ENCODE data around the gene NAIF1. TPM values are rescaled to one million over a fixed set of nuclear protein-coding genes. Genes with fewer than 3 reads are reported as not detected.
"Not testable (repeated sequence)": the region's sequence is repeated elsewhere in the genome, so short reads cannot be mapped to it uniquely, and the experiment has no call there.

Gene NAIF1
- total RNA-seq, 1 donor from 2014 or later: 9.6 TPM

DNA sequence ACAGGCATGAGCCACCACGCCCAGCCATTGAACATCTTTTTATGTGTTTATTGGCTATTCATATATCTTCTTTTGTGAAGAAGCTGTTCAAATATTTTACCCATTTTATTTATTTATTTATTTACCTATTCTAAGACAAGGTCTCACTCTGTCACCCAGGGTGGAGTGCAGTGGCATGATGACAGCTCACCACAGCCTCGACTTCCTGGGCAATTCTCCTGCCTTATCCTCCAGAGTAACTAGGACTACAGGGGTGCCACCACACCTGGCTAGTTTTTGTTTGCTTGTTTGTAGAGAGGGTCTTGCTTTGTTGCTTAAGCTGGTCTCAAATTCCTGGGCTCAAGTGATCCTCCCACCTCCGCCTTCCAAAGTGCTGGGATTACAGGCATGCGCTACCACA lies 33.5 kb downstream of the NAIF1 start:
- peaks cover 39% of the 10 kb centered on the region for H3K4me1 Mint-ChIP-seq
- H3K9me3 Mint-ChIP-seq: peaks cover 3% of the 10 kb centered on the region
- H3K36me3 Mint-ChIP-seq (ENCODE audit: low read depth): peaks cover 5% of the 10 kb centered on the region
- H3K27me3 Mint-ChIP-seq: no peaks in the 10 kb centered on the region
- DNase-seq: peak; percentile 68
- intact Hi-C loops (cut with micrococcal nuclease): loop anchor here (5.0 to 10.0 kb wide), 2 partner anchors 49 to 249 kb away; partner anchors contain the start of gene CDK9
- no peak overlapping the region for H3K4me3 Mint-ChIP-seq
- peak overlapping the region; percentile 77 for H3K27ac Mint-ChIP-seq

DNA sequence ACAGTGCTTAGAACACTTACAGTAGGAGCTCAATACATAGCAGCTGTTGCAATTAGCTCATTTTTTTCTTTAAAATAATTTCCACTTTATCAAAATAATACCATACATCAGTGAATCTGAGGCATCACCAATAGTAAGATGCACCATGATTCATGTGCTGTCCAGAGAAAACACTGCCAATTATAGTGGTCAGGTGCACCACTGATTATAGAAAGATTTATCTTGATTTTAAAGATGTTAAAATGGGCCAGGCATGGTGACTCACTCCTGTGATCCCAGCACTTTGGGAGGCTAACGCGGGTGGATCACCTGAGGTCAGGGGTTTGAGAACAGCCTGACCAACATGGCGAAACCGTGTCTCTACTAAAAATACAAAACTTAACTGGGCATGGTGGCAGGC lies 39.4 kb downstream of the NAIF1 start:
- DNase-seq: no peak
- Mint-ChIP-seq H3K9me3 (peaks cover 3% of the 10 kb centered on the region), H3K4me3 (peak overlapping the region; percentile 58), H3K4me1 (peaks cover 77% of the 10 kb centered on the region), H3K27me3 (no peaks in the 10 kb centered on the region), H3K36me3 (ENCODE audit: low read depth) (peaks cover 5% of the 10 kb centered on the region), H3K27ac (peak overlapping the region; percentile 80)
- intact Hi-C loops (cut with micrococcal nuclease): loop anchor here (5.0 kb wide), 1 partner anchor 90 kb away; no protein-coding TSS in a partner anchor

DNA sequence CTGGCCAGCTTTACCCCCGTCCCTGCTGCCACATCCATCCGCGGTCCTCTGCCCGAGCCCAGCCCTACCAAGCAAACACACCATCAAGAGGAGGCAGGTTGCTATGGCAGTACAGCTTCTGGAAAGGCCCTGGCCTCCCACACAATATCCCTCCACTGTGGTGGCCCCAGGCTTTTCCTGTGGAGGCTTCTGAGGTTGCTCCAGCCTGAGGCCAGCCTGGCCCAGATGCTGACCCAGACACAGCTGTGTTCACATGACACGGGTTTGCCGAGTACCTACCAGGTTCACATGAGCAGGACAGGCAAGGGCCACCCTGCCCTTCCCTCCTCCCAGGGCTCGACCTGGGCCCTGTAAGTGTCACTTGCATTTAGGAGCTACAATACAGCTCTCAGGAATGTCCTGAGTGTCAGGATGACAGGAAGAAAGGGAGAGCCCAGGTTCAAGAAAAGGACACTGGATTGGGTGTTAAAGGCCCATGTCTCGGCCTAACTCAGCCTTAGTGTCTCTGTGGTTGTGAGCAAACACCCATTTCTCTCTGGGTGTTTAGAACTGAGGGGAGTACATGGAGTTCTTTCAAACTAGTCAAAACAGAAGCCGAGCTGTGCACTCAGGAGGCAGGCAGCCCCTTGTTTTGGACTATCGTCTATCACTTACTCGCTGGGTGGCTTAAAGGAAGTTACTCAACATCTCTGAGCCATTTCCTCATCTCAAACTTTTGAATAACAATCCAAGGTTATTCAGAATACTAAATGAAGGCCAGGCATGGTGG lies 40.2 kb downstream of the NAIF1 start:
- DNase-seq: peak; percentile 85
- H3K36me3 Mint-ChIP-seq (ENCODE audit: low read depth): peaks cover 5% of the 10 kb centered on the region
- peak overlapping the region; percentile 74 for H3K4me3 Mint-ChIP-seq

DNA sequence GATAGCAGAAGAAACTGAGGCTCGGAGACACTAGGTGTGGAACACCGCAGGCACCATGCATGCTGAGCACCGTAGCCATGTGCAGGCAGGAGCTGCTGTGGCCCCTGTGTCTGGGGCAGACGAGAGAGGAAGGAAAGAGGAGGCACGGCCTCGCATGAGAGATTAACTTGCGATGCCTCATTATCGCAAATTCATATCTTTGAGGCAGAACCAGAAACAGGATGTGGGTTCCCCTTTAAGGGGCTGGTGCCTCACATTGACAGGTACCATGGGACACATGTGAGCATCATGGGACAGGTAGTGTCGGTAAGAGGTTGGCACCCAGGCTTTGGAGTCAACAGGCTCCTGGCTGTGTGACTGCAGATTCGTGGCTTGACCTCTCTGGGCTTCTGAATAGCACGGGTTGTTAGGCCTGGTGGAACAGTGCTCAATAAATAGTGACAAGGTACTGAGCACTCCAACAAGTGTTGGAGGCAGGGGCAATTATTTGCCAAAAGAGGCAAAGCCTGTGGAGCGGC lies 40.8 kb downstream of the NAIF1 start:
- peak overlapping the region; percentile 74 for H3K4me3 Mint-ChIP-seq
- peaks cover 84% of the 10 kb centered on the region for H3K4me1 Mint-ChIP-seq
- no peaks in the 10 kb centered on the region for H3K27me3 Mint-ChIP-seq
- peak overlapping the region; percentile 98 for H3K27ac Mint-ChIP-seq
- peak; percentile 94 for DNase-seq
- H3K9me3 Mint-ChIP-seq: peaks cover 3% of the 10 kb centered on the region
- intact Hi-C loops (cut with micrococcal nuclease): loop anchor here (1.0 to 5.0 kb wide), 5 partner anchors 19 to 91 kb away; partner anchors contain the start of gene NAIF1
- peaks cover 5% of the 10 kb centered on the region for H3K36me3 Mint-ChIP-seq (ENCODE audit: low read depth)

More for the DNA sequence above, 40.2 kb downstream of the NAIF1 start:
- peaks cover 82% of the 10 kb centered on the region for H3K4me1 Mint-ChIP-seq
- intact Hi-C loops (cut with micrococcal nuclease): loop anchor here (1.0 to 5.0 kb wide), 5 partner anchors 20 to 90 kb away; partner anchors contain the start of gene NAIF1
- peak overlapping the region; percentile 98 for H3K27ac Mint-ChIP-seq
- H3K9me3 Mint-ChIP-seq: peaks cover 3% of the 10 kb centered on the region
- H3K27me3 Mint-ChIP-seq: no peaks in the 10 kb centered on the region

DNA sequence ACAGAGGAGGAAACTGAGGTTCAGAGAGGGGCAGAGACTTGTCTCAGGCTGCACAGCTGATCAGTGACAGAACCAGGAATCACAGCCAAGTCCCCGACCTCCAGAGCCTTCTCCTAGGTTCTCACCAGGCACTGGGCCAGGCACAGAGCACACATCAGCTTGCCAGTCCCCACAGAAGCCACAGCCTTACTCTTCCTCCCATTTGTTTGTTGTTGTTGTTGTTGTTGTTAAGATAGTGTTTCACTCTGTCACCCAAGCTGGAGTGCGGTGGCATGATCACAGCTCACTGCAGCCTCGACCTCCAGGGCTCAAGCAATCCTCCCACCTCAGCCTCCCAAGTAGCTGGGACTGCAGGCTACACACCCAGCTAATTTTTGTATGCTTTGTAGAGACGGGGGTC lies 41.4 kb downstream of the NAIF1 start:
- peak; percentile 78 for DNase-seq

DNA sequence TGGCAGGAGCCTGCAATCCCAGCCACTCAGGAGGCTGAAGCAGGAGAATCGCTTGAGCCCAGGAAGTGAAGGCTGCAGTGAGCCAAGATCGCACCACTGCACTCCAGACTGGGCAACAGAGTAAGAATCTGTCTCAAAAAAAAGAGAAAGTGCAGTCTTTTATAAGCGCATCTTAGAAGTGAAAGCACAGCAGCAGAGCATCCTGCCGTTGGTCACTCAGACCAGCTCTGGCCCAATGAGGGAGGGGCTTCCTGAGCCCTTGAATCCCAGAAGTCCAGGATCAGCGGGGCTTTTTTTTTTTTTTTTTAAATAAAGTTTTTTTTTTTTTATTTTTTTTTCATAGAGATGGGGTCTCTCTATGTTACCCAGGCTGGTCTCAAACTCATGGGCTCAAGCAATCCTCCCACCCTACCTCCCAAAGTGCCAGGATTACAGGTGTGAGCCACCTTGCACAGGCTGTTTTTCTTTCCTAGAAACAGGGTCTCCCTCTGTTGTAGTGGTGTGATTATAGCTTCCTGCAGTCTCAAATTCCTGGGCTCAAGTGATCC lies 42.3 kb downstream of the NAIF1 start:
- H3K4me1 Mint-ChIP-seq: peaks cover 82% of the 10 kb centered on the region
- no peaks in the 10 kb centered on the region for H3K9me3 Mint-ChIP-seq
- H3K36me3 Mint-ChIP-seq (ENCODE audit: low read depth): peaks cover 3% of the 10 kb centered on the region
- DNase-seq: peak; percentile 71
- intact Hi-C loops (cut with micrococcal nuclease): loop anchor here (5.0 kb wide), 1 partner anchor 92 kb away; no protein-coding TSS in a partner anchor
- peak overlapping the region; percentile 98 for H3K27ac Mint-ChIP-seq
- H3K4me3 Mint-ChIP-seq: peak overlapping the region; percentile 74
- no peaks in the 10 kb centered on the region for H3K27me3 Mint-ChIP-seq

More for the DNA sequence above, 41.4 kb downstream of the NAIF1 start:
- Mint-ChIP-seq H3K27me3 (no peaks in the 10 kb centered on the region), H3K4me3 (peak overlapping the region; percentile 74), H3K36me3 (ENCODE audit: low read depth) (peaks cover 3% of the 10 kb centered on the region), H3K9me3 (peaks cover 1% of the 10 kb centered on the region), H3K27ac (peak overlapping the region; percentile 98), H3K4me1 (peaks cover 84% of the 10 kb centered on the region)
- intact Hi-C loops (cut with micrococcal nuclease): loop anchor here (1.0 to 5.0 kb wide), 5 partner anchors 18 to 92 kb away; partner anchors contain the start of gene NAIF1

DNA sequence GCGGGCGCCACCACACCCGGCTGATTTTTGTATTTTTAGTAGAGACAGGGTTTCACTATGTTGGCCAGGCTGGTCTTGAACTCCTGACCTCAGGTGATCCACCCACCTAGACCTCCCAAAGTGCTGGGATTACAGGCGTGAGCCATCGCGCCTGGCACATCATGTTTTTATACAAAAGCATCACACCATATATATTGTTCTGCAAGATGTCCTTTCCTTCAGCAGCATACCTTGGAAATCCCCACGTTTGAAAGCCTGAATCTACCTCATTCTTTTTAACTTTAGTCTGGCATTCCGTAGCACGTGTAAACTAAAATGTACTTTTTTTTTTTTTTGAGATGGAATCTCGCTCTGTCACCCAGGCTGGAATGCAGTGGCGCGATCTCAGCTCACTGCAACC lies 43.4 kb downstream of the NAIF1 start:
- intact Hi-C loops (cut with micrococcal nuclease); DNase-seq; H3K9me3 Mint-ChIP-seq; H3K36me3 Mint-ChIP-seq (ENCODE audit: low read depth); H3K27me3 Mint-ChIP-seq; H3K27ac Mint-ChIP-seq: not testable (repeated sequence)
- peaks cover 77% of the 10 kb centered on the region for H3K4me1 Mint-ChIP-seq
- H3K4me3 Mint-ChIP-seq: peak overlapping the region; percentile 35

DNA sequence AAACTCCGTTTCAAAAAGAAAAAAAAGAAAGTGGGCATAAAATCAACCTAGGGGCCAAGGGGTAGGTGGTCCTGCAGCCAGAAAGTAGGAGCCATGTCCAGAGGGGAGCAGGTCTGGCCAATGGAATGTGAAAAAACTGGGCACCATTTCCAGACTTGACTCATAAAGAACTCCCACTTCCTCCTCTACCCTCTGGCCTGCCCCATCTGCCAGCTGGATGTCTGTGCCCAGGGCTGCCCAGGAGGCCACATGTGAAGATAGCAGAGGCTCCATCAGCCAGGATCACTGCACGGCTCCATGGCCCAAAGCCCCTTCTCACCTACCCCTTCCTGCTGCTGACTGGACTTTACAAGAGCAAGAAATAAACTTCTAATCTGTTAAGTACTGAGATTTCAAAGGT lies 44.2 kb downstream of the NAIF1 start:
- peaks cover 71% of the 10 kb centered on the region for H3K4me1 Mint-ChIP-seq
- H3K27me3 Mint-ChIP-seq: no peaks in the 10 kb centered on the region
- no peak for DNase-seq
- no peak overlapping the region for H3K4me3 Mint-ChIP-seq
- H3K9me3 Mint-ChIP-seq: no peaks in the 10 kb centered on the region
- H3K27ac Mint-ChIP-seq: no peak overlapping the region
- H3K36me3 Mint-ChIP-seq (ENCODE audit: low read depth): peaks cover 3% of the 10 kb centered on the region
- intact Hi-C loops (cut with micrococcal nuclease): no loop called here

DNA sequence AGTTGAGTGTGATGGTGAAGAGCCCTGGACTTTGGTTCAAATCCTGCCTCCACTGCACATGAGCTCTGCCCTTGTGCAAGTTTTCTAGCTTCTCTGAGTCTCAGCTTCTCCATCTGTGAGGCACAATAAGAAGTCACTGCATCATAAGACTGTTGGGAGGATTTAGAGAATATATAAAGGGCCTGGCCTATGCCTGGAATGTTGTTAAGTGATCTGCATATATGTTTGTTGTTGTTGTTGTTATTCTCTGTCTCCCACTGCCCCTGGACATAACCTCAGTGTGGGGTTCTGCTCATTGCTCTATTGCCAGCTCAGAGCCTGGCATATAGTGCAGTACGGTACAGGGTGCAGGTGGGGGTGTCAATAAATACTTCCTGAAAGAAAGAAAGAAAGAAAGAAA lies 46.0 kb downstream of the NAIF1 start:
- Mint-ChIP-seq H3K27ac (no peak overlapping the region), H3K4me1 (peaks cover 55% of the 10 kb centered on the region), H3K27me3 (no peaks in the 10 kb centered on the region), H3K36me3 (ENCODE audit: low read depth) (peaks cover under 1% of the 10 kb centered on the region), H3K9me3 (no peaks in the 10 kb centered on the region), H3K4me3 (no peak overlapping the region)
- intact Hi-C loops (cut with micrococcal nuclease): no loop called here
- no peak for DNase-seq

DNA sequence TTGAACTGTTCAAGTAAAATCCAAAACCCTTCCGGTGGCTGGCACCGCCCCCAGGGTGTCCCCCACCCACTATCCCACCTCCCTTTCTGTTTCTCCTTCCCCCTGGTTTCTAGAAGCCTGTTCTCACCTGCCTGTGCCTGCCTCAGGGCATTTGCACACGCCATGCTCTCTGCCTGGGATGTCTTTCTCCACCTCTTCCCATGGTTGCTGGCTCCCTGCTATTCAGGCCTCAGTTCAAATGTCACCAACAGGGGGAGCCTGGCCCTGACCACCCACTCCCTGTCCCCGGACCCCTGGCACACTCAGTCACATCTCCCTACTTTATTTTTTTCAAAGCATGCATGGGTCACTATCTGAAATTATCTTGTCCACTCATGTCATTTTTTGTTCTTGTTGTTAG lies 46.4 kb downstream of the NAIF1 start:
- Mint-ChIP-seq H3K27ac (no peak overlapping the region), H3K9me3 (no peaks in the 10 kb centered on the region), H3K27me3 (no peaks in the 10 kb centered on the region), H3K4me3 (no peak overlapping the region), H3K4me1 (peaks cover 51% of the 10 kb centered on the region), H3K36me3 (ENCODE audit: low read depth) (no peaks in the 10 kb centered on the region)
- intact Hi-C loops (cut with micrococcal nuclease): no loop called here
- DNase-seq: no peak

DNA sequence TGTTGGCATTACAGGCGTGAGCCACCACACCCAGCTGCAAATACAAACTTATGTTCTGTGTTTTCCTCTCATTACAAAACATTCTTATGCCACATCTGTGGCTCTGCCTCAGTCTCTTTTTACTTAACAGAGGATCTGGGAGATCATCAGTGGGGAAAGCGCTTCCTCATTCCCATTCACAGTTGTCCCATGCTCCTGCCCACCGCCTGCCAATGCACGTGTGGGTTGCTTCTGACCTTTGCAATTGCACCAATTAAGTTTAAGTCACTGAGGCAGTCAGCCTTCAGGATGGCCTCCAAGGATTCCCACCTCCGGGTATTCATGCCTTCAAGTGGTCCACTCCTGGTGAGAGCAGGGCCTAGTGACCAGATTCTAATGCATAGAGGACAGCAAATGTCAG lies 51.4 kb downstream of the NAIF1 start:
- Mint-ChIP-seq H3K4me3 (no peak overlapping the region), H3K27ac (no peak overlapping the region), H3K4me1 (peaks cover 13% of the 10 kb centered on the region), H3K9me3 (no peaks in the 10 kb centered on the region), H3K27me3 (no peaks in the 10 kb centered on the region), H3K36me3 (ENCODE audit: low read depth) (no peaks in the 10 kb centered on the region)
- intact Hi-C loops (cut with micrococcal nuclease): no loop called here
- no peak for DNase-seq
